Nucleus accumbens (tissue), 56 donors: ENCODE measurements around the gene PHYKPL.

Experiments
- DNase-seq, 56 donors: peaks; one replicate each; lab custom pipeline; 2025; lab: John Stamatoyannopoulos, UW

Gene PHYKPL

GRCh38 chr5:178196986-178197385, 35.6 kb downstream of the PHYKPL start:
- DNase-seq, result no peak

DNA sequence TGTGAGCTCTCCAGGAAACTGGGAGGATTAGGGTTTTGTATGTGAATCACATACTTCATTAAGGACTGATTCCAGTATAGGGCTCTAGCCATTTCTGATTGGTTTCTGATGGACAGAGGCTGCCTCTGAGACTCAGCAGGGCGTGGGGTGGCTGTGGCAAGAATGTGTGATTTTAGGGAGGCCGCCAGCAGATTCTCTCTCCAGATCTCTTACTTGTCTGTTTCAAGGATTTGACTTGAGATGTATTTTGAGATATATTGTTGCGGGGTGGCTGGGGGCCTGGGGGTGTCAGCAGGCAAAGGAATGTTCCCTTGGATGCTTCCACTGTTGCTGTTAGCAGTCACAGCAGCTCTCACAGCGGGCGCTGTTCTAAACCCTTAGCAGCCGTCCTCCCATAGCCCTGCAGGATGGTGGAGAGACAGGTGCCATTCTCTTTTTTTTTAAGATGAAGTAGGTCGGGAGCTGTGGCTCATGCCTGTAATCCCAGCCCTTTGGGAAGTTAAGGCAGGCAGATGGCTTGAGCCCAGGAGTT, 36.3 kb downstream of the PHYKPL start:
- no peak for DNase-seq

- DNase-seq, result no peak
Measured at GRCh38 chr5:178194026-178194425, 38.6 kb downstream of the PHYKPL start.

DNA sequence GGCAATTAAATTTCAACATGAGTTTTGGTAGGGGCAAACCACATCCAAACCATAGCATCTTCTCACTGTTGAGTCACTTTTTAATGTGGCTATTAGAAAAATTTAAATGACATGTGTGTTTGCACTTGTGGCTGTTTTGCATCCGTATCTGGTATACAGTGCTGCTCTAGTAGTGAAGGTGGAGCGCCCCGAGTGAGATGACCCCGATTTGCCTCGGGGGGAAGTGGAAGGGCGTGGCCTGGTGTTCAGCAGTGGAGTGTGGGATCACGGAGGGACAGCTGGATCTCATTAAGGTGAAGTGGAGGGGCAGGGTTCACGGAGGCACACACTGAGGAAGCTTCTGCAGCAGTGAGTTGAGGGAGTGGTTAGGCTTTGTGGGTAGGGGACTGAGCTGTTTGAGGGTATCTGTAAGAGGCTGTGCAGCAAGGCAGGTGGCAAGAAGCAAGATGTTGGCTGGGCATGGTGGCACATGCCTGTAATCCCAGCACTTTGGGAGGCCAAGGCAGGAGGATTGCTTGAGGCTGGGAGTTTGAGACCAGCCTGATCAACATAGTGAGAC, 39.3 kb downstream of the PHYKPL start:
- no peak for DNase-seq

DNA sequence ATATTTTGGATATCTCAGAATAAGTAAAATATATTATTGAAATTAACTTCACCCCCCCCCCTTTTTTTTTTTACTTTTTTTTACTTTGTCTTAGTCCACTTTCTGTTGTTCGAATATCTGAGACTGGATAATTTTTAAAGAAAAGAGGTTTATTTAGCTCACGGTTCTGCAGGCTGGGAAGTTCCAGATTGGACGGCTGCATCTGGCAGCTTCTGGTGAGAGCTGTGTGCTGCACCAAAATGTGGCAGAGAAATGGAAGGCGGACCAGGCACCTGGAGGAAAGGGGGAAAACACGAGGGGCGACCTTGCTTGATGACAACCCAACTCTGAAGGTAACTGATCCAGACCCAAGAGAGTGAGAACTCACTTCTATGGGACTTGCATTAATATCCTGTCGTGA, 39.8 kb downstream of the PHYKPL start:
- no peak for DNase-seq

DNA sequence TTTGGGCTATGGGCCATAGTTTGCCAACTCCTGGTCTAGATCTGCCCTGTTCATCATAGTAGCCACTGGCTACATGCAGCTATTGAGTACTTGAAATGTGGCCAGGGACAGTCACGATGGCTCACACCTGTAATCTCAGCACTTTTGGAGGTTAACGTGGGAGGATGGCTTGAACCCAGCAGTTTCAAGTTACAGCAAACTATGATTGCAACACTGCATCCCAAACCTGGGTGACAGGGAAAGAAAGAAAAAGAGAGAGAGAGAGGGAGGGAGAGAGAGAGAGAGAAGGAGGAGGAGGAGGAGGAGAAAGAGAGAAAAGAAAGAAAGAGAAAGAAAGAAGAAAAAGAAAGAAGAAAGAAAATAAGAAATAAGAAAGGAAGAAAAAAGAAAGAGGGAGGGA, 40.4 kb downstream of the PHYKPL start:
- no peak for DNase-seq

DNA sequence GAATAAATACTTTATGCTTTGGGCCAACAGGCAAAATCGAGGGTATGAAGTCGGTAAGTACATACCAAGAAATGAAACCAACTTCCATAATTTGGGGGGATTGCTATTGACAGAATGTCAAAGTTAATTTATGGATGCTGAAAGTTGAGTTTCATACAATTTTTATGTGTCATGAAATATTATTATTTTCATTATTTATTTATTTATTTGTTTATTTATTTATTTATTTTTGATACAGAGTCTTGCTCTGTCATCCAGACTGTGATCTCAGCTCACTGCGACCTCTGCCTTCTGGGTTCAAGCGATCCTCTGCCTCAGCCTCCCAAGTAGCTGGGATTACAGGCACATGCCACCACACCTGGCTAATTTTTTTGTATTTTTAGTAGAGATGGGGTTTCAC, 40.9 kb downstream of the PHYKPL start:
- no peak for DNase-seq

- DNase-seq, result no peak
Measured at GRCh38 chr5:178189433-178189832, 43.2 kb downstream of the PHYKPL start.

- DNase-seq, result no peak
Measured at GRCh38 chr5:178187014-178187413, 45.6 kb downstream of the PHYKPL start, which contains the start of gene GMCL2. Gene GMCL2, minus strand, starts transcription at chr5:178187371. Its CDS starts 72 bp downstream, at chr5:178187299.

DNA sequence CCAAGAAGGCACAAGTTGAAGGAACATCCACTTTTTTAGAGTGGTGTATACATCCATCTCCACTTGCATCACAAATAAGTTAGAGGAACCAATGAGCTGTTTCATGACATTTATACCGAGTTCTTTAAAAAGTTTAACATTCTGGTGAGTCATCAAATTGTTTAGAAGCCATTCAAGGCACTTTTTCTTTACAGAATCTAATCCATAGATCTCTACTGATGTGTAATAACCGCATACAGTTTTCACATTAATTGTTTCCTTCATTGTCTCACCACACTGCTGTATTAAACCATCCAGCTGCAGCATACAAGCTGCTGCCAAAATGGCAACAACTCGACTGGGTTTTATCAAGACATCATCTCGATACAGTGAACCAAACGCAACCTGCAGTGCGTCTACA, 46.2 kb downstream of the PHYKPL start:
- DNase-seq, result no peak

DNA sequence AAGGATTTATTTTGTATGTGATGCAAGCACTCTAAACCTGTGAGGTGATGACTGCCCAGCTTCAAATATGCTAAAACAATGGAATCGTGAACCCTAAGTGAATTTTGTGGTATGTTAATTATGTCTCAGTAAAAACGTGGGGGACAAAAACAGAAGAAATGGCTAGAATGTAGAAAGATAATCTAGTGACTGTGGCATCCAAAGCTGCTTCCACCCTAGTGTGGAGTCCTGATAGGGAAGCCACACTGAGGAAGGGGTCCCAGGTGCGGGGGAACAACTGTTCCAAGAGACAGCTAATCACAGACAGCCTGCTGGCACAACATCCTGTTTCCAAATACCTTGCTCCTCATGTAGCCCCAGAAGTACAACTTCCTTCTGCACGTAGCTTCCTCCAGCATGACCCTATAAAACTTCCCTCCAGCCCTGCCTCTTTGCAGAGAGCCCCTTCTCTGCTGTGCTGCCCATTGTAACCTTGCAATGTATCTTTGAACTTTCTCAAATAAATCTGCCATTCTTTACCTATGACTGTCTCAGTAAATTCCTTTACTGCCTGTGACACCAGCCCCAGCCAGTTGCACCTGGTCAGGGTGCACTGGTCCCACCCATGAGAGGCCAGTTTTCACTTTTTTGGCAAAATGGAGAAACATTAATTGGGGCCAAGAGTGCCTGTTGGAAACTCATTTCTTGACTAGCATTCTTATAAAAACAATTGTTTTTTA, 50.3 kb downstream of the PHYKPL start:
- no peak for DNase-seq

DNA sequence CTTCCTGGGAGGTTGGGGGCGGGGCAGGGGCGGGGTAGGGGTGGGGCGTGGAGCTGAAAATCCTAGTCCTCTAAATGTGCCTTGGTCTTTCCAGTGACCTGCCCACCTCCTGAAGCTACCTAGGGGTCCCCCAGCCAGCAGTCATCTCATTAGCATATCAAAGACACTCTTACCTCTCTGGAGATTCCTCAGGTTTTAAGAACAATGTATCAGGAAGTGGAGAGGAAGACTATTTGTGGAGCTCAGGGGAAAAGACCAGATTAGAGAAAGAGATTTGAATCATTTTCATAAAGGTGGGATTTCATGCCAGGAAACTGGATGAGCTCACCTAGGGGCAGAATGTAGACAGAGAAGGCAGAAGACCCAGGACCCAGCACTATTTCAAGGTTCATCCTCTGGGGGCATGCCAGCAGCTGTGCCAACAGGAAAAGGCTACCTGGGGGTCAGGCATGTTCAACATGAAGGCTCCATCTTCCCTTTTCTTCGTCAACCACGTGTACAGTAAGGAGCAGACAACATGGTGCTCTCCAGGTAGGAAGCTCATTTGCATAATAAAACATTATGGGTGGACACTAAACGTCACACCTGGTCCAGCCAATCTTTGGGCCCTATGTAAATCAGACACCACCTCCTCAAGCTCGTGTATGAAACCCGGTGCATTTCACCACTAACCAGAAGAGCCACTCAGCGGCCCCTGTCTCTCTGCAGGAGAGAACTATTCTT, 52.3 kb downstream of the PHYKPL start:
- no peak for DNase-seq

- DNase-seq, result no peak
Measured at GRCh38 chr5:178177569-178177968, 55.0 kb downstream of the PHYKPL start.

- no peak for DNase-seq
Measured at GRCh38 chr5:178176791-178177190, 55.8 kb downstream of the PHYKPL start.

- no peak for DNase-seq
Measured at GRCh38 chr5:178174456-178174855, 58.1 kb downstream of the PHYKPL start.

DNA sequence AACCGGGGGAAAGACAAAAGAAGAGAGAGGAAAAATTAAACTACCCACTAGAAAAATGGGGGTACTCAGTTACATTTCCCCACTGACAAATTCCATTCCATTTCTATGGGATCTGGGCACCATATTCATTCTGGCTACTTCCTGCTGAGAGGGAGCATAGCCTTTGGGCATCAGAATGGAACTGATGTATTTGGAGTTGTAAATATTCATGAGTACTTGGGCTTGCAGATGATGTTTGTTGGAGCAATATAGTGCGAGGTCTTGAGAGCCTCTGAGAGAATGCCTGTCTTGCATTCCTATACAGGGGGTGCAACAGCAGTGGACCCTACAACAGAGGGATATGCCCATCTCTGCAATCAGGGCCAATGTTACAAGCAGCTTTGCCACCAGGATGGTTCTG, 62.1 kb downstream of the PHYKPL start:
- no peak for DNase-seq

DNA sequence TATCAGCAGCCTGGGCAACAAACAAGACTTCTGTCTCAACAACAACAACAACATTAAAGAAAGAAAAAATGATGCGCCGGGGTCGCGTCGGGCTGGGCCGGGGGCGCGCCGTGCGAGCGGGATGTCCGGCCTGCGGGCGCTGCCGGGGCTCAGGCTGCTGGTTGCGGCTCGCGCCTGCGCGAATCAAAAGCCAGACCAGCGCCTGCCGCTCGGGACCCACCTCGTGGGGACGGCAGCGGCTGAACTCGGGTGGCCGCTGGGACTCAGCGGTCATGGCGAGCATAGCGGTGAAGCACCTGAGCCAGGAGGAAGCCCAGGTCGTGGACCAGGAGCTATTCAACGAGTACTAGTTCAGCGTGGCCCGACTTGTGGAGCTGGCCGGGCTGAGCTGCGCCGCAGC, 67.0 kb downstream of the PHYKPL start:
- no peak for DNase-seq

GRCh38 chr5:178163772-178164735, 68.5 kb downstream of the PHYKPL start:
- DNase-seq, result peak in 53 of 56 donors; percentile 11 to 90 (median 61)

GRCh38 chr5:178162481-178162880, 70.1 kb downstream of the PHYKPL start:
- no peak for DNase-seq

GRCh38 chr5:178160176-178160575, 72.4 kb downstream of the PHYKPL start:
- DNase-seq, result no peak
